HCT116 (cell line): ENCODE measurements around the gene LSM14A. TPM values are rescaled to one million over a fixed set of nuclear protein-coding genes. Genes with fewer than 3 reads are reported as not detected.

ENCODE experiments used
- ATAC-seq: fragments of 200-7000 bp; cut with Tn5 transposase; 2 replicates; pipeline ENCODE4 v1.9.1; 2020; ENCODE audit warnings: mild to moderate bottlenecking, moderate library complexity
- BruUV-seq: library from RNA; stranded (reverse); fragments of 400-500 nt; replicated peaks from 2 replicates; lab custom pipeline; 2021; lab: Mats Ljungman, UMichigan
- CTCF ChIA-PET: fragments of 300-600 bp; sonication (Branson Sonifier 250); formaldehyde crosslinking; loops from one replicate; lab custom pipeline; 2021; ENCODE audit warnings: antibody characterized with exemption; lab: Charles Lee
- POLR2A ChIA-PET: fragments of 300-600, 350-600 bp; sonication (Branson Sonifier 250); formaldehyde crosslinking; loops from one replicate; lab custom pipeline; 2021; ENCODE audit warnings: antibody characterized with exemption; lab: Charles Lee
- RAD21 ChIA-PET, 2 experiments: fragments of 300-600 bp; sonication (Branson Sonifier 250); formaldehyde crosslinking; loops; one replicate each; lab custom pipeline; 2023; ENCODE audit warnings: low total read pairs in 2 of 2; ENCODE audit not compliant: uncharacterized antibody in 2 of 2, unreplicated experiment in 2 of 2, low non-redundant PET in 1 of 2; lab: Charles Lee
- DNase-seq: peaks from one replicate; pipeline ENCODE4 v3.0.0-alpha.2; 2010; ENCODE audit warnings: low read depth, low spot score
- H2AFZ ChIP-seq: fragments of 200-600 bp; shearing (Covaris generic), sonication (generic); 2 replicates; pipeline ENCODE4 v1.6.1; 2017; ENCODE audit warnings: low read depth, mixed run types, mixed read lengths, antibody characterized with exemption, low read length; ENCODE audit not compliant: poor library complexity, severe bottlenecking
- H3K27ac ChIP-seq: 2 replicates; pipeline ENCODE4 v1.5.1; 2012; ENCODE audit warnings: low read depth, low read length
- H3K27me3 ChIP-seq: fragments of 200-600 bp; sonication (generic); 2 replicates; pipeline ENCODE4 v1.6.1; 2016; ENCODE audit warnings: mixed run types, low read length, mixed read lengths; ENCODE audit not compliant: insufficient read depth
- H3K36me3 ChIP-seq, 2 experiments: fragments of 200-500 bp in 1 of 2; fragments of 200-600 bp in 1 of 2; sonication (Bioruptor generic) in 1 of 2; sonication (generic) in 1 of 2; 2 replicates each; pipeline versions ENCODE4 v1.5.1 to v1.6.1; 2014 to 2016; ENCODE audit warnings: low read length in 2 of 2, inconsistent platforms in 1 of 2, mixed read lengths in 1 of 2, mixed run types in 1 of 2; ENCODE audit not compliant: insufficient read depth in 2 of 2, control insufficient read depth in 1 of 2
- H3K4me1 ChIP-seq, 2 experiments: fragments of 200-600 bp in 1 of 2; sonication (generic) in 1 of 2; 2 replicates each; pipeline versions ENCODE4 v1.5.1 to v1.6.1; 2012 to 2017; ENCODE audit warnings: low read length in 2 of 2, inconsistent platforms in 1 of 2, mild to moderate bottlenecking in 1 of 2, mixed read lengths in 1 of 2, mixed run types in 1 of 2, moderate library complexity in 1 of 2; ENCODE audit not compliant: insufficient read depth in 2 of 2, control insufficient read depth in 1 of 2
- H3K4me2 ChIP-seq: fragments of 200-600 bp; sonication (generic); 2 replicates; pipeline ENCODE4 v1.6.1; 2017; ENCODE audit warnings: mixed run types, low read length, mixed read lengths
- H3K4me3 ChIP-seq, 2 experiments: fragments of 200-600 bp in 1 of 2; sonication (generic) in 1 of 2; replicated peaks in 1 of 2; 2 replicates each; pipeline ENCODE4 v1.5.1; 2011 to 2016; ENCODE audit warnings: low read length in 2 of 2, control low read depth in 1 of 2, low read depth in 1 of 2, mild to moderate bottlenecking in 1 of 2, mixed read lengths in 1 of 2, mixed run types in 1 of 2
- H3K79me2 ChIP-seq: fragments of 200-600 bp; sonication (generic); 2 replicates; pipeline ENCODE4 v1.6.1; 2017; ENCODE audit warnings: mild to moderate bottlenecking, mixed run types, low read length, moderate library complexity, mixed read lengths; ENCODE audit not compliant: insufficient read depth
- H3K9ac ChIP-seq: fragments of 200-600 bp; sonication (generic); 2 replicates; pipeline ENCODE4 v1.6.1; 2016; ENCODE audit warnings: low read length, mixed read lengths
- H3K9me2 ChIP-seq: fragments of 200-600 bp; sonication (generic), shearing (Covaris generic); 2 replicates; pipeline ENCODE4 v1.6.1; 2017; ENCODE audit warnings: mixed run types, mild to moderate bottlenecking, moderate library complexity; ENCODE audit not compliant: insufficient read depth
- H3K9me3 ChIP-seq, 2 experiments: fragments of 200-500 bp in 1 of 2; fragments of 200-600 bp in 1 of 2; sonication (Bioruptor generic) in 1 of 2; sonication (generic) in 1 of 2; 2 replicates each; pipeline ENCODE4 v1.6.1; 2014 to 2017; ENCODE audit warnings: low read length in 2 of 2, mixed read lengths in 2 of 2, inconsistent platforms in 1 of 2, low read depth in 1 of 2, mild to moderate bottlenecking in 1 of 2, mixed run types in 1 of 2, moderate library complexity in 1 of 2; ENCODE audit not compliant: control insufficient read depth in 1 of 2, insufficient read depth in 1 of 2
- H4K20me1 ChIP-seq: fragments of 200-600 bp; sonication (generic), shearing (Covaris generic); 2 replicates; pipeline ENCODE4 v1.6.1; 2017; ENCODE audit warnings: mixed run types, mild to moderate bottlenecking, moderate library complexity; ENCODE audit not compliant: insufficient read depth
- JUND ChIP-seq: IDR thresholded peaks from 2 replicates; pipeline ENCODE4 v1.6.1; 2012
- REST ChIP-seq: IDR thresholded peaks from 2 replicates; pipeline ENCODE4 v1.6.1; 2012; ENCODE audit warnings: low read depth
- SIN3A ChIP-seq: IDR thresholded peaks from 2 replicates; pipeline ENCODE4 v1.6.1; 2012; ENCODE audit warnings: low read depth
- SP1 ChIP-seq: IDR thresholded peaks from 2 replicates; pipeline ENCODE4 v1.6.1; 2012; ENCODE audit warnings: low read depth
- TCF7L2 ChIP-seq: IDR thresholded peaks from 2 replicates; pipeline ENCODE4 v1.7.0; 2011; ENCODE audit warnings: borderline replicate concordance, inconsistent platforms; ENCODE audit not compliant: insufficient read depth, insufficient read length; ENCODE audit errors: extremely low read depth
- ZFX ChIP-seq: fragments of 450-650 bp; IDR thresholded peaks from 2 replicates; pipeline ENCODE4 v1.6.1; 2017
- ZNF274 ChIP-seq: fragments of 200-500 bp; sonication (Bioruptor generic); IDR thresholded peaks from 2 replicates; pipeline ENCODE4 v1.6.1; 2014; ENCODE audit warnings: mild to moderate bottlenecking, low read depth, low read length, inconsistent platforms
- intact Hi-C: fragments of 100-400 bp; cut with micrococcal nuclease; formaldehyde crosslinking; loops from 2 replicates; pipeline ENCODE4 v1.10.0; 2022
- total RNA-seq: library from RNA; stranded (reverse); gene quantifications from one replicate; pipeline ENCODE4 v1.2.1, GENCODE V29; 2021; ENCODE audit not compliant: unreplicated experiment

Gene LSM14A
- total RNA-seq, 1 experiment from 2014 or later: 120 TPM

GRCh38 chr19:34186205-34186604 is 13.9 kb downstream of the LSM14A start:
- Histone ChIP-seq H3K4me1 (peaks cover 0 to under 1% of the 10 kb centered on the region in 2 experiments; a peak in 1 of 4 replicates), H3K79me2 (peaks cover 100% of the 10 kb centered on the region), H3K27ac (no peak overlapping the region), H3K4me2 (no peak overlapping the region), H2AFZ (no peak overlapping the region), H3K36me3 (no peaks in the 10 kb centered on the region), H3K27me3 (no peaks in the 10 kb centered on the region), H3K4me3 (no peak overlapping the region), H3K9me3 (no peaks in the 10 kb centered on the region), H3K9me2 (no peaks in the 10 kb centered on the region), H4K20me1 (peaks cover 62% of the 10 kb centered on the region)
- CTCF ChIA-PET: no interaction called here
- RAD21 ChIA-PET: no interaction called here
- no peak for ATAC-seq
- DNase-seq: no peak
- POLR2A ChIA-PET: no interaction called here
- TF ChIP-seq TCF7L2 (no peak), ZFX (no peak)
- TF ChIP-seq, all 23 proteins: peak for 0
- intact Hi-C loops: no loop called here
- BruUV-seq: no TSS peak
- no peak overlapping the region for H3K9ac ChIP-seq

GRCh38 chr19:34187011-34187410 is 14.7 kb downstream of the LSM14A start:
- H3K79me2 ChIP-seq: peaks cover 100% of the 10 kb centered on the region
- ChIA-PET CTCF (no interaction called here), POLR2A (no interaction called here), RAD21 (no interaction called here)
- no peaks in the 10 kb centered on the region for H3K9me2 ChIP-seq
- H3K36me3 ChIP-seq: no peaks in the 10 kb centered on the region
- no peak overlapping the region for H3K4me2 ChIP-seq
- BruUV-seq: no TSS peak
- H4K20me1 ChIP-seq: peaks cover 63% of the 10 kb centered on the region
- ATAC-seq: no peak
- no peak for DNase-seq
- H3K9ac ChIP-seq: no peak overlapping the region
- no peaks in the 10 kb centered on the region for H3K9me3 ChIP-seq
- TF ChIP-seq REST (no peak), JUND (no peak), SIN3A (no peak), ZNF274 (no peak), TCF7L2 (no peak), SP1 (no peak)
- intact Hi-C loops: no loop called here
- H3K27me3 ChIP-seq: no peaks in the 10 kb centered on the region
- no peaks in the 10 kb centered on the region for H3K4me1 ChIP-seq
- H3K4me3 ChIP-seq: no peak overlapping the region
- no peak overlapping the region for H2AFZ ChIP-seq
- no peak overlapping the region for H3K27ac ChIP-seq
